ENCODE data around the gene PTCD2. TPM values are rescaled to one million over a fixed set of nuclear protein-coding genes. Genes with fewer than 3 reads are reported as not detected.

PTCD2 gene, protein sequence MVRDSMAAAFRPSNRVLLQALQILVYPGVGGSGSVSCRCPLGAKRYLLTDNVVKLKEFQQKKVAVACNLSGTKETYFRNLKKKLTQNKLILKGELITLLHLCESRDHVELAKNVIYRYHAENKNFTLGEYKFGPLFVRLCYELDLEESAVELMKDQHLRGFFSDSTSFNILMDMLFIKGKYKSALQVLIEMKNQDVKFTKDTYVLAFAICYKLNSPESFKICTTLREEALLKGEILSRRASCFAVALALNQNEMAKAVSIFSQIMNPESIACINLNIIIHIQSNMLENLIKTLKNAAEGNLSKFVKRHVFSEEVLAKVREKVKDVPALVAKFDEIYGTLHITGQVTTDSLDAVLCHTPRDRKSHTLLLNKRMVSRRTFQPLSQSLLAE
- 2.3 and 3.3 TPM in 2 replicates for total RNA-seq

DNA sequence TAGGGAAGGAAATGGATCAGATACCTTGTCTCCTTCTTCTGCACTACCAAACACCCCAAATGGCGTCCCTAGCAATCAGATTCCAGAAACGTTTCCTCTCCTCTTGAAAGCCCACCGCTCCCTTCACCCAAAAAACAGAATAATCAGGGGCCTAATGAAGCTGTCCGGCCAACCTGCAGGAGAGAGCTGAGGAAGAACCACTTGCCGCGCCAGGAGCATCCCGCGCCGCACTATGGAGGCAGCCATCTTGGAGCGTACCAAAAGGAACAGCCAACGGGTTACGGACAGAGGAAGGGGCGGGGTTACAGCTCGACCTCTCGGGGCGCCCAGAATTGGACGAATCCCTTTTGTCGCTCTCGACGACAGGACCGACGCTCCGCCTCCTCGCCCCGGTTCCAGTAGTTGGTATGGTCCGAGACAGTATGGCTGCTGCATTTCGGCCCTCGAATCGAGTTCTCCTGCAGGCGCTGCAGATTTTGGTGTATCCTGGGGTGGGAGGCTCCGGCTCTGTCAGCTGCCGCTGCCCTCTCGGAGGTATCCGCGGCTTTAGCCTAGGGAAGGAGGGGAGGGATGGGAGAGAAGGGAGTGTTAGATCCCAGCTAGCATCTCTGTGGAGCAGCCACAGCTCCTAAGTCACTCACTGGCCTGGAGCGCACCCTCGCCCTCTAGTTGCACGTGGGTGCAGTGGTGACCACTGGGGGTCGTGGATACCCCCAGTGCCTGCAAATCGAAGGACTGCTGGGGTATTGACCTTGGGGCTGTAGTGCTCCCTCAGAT, at the start of gene PTCD2, which contains the start of gene MRPS27:
Gene PTCD2 (plus strand): TSS at position 398 of the 777 bp plus-strand sequence. CDS start 10 bp downstream, at position 408.
Gene MRPS27 (minus strand): TSS at position 265 of the 777 bp plus-strand sequence. CDS start 19 bp downstream, at position 246.
- DNase-seq (ENCODE audit: low read depth in 2 of 2), result peak; percentile 99

- no peak for DNase-seq (ENCODE audit: low read depth in 2 of 2)
Observed at GRCh38 chr5:72271702-72272101, 48.5 kb upstream of the PTCD2 start.

DNA sequence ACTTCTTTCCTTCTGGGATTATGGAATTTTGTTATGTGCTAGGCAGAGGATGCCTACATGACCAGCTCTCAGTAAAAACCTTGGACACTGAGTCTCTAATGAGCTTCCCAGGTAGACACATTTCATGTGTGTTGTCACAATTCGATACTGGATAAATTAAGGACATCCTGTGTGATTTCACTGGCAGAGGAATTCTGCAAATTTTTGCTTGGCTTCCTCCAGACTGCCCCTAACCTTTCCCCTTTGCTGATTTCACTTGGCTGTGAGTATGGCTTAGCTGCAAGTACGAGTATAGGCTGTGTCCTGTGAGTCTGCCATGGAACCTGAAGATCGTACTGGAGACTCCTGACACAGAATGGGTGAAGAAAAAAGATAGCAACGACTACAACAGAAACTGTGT, 47.8 kb upstream of the PTCD2 start:
- DNase-seq (ENCODE audit: low read depth in 2 of 2), result peak; percentile 21 to 51

- no peak for DNase-seq (ENCODE audit: low read depth in 2 of 2)
Observed at GRCh38 chr5:72273547-72273946, 46.6 kb upstream of the PTCD2 start.

GRCh38 chr5:72276219-72276752, 43.9 kb upstream of the PTCD2 start:
- DNase-seq (ENCODE audit: low read depth in 2 of 2), result no peak

GRCh38 chr5:72280581-72281069, 39.5 kb upstream of the PTCD2 start:
- peak in 1 of 2 donors; percentile 70 for DNase-seq (ENCODE audit: low read depth in 2 of 2)

GRCh38 chr5:72281430-72281763, 38.8 kb upstream of the PTCD2 start:
- no peak for DNase-seq (ENCODE audit: low read depth in 2 of 2)

DNA sequence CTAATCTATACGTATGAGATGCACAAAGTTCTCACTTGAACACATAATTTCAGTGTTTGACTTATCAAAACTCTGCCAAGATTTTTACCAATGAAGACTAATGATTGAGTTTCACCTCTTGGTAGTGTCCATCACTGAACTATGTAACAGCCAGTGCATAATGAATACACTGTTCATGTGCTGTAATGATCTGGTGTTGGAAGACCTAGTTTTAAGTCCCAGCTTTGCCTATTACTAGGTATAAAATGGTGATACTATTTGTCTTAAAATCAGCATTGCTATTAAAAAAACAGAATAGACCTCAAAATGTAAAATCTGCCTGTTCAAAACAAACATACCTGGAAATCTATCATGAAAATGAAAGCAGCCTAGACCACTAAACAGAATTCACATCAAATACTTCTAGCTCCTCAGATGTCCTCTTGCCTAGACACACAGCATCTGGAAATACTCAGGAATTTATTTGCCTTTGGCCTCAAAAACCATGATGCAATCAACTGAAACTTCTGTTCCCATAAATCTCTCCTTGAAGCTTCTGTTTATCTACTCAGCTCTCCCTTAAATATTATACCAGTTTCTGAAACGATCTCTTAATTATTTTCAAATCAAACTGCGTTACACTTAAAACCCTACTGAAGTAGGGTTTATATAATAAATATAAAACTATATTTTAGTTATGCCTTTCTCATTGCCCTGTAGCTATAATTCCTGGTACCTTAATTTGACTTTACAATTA, 38.2 kb upstream of the PTCD2 start:
- DNase-seq (ENCODE audit: low read depth in 2 of 2), result no peak

- DNase-seq (ENCODE audit: low read depth in 2 of 2), result no peak
Observed at GRCh38 chr5:72282878-72283277, 37.3 kb upstream of the PTCD2 start.

GRCh38 chr5:72283358-72283757, 36.8 kb upstream of the PTCD2 start:
- peak; percentile 58 to 60 for DNase-seq (ENCODE audit: low read depth in 2 of 2)

DNA sequence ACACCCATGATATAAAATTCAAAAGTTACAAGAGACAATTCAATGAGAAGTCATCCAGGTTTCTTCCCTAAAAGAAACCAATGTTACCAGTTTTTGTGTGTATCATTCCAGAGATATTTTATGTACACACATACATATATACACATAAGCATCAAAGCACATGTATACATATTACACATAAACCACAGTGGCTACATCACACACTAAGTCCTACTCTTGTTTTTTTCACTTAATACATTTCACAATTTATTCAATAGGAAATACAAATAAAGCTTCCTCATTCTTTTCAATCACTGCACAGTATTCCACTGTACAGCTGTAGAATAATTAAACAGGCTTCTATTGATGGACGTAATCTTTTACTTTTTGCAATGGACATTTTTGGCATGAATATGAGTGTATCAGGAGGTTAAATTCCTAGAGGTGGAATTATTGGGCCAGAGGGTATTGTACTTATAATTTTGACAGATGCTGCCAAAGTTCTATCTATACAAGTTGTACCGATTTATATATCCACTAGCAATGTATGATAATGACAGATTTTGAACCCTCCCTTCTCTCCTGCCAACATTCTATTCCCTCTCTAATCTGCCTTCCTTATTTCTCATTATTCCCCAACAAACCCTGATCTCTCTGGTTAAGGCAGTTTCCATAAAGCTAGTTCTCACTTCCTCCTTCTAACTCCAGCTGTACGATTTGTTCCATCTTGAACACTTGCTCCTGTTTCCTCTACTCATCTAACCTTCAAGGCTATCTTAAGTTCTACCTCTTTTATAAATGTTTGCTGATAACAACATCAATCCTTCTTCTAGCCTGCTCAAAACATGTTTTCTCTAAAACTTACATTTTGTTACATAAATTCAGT, 35.4 kb upstream of the PTCD2 start:
- DNase-seq (ENCODE audit: low read depth in 2 of 2), result no peak

DNA sequence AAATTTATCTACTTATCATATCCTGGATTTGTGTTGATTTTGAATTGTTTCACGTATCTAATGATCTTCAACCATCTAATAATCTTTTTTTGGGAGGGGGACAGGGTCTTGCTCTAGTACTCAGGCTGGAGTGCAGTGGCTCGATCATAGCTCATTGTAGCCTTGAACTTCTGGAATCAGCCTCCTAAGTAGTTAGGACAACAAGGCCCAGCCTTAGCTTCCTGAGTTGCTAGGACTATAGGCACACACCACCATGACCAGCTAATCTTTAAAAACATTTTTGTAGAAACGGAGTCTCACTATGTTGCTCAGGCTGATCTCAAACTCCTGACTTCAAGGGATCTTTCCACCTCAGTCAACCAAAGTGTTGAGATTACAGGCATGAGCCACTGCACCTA, 34.8 kb upstream of the PTCD2 start:
- DNase-seq (ENCODE audit: low read depth in 2 of 2), result no peak

GRCh38 chr5:72286798-72287197, 33.4 kb upstream of the PTCD2 start:
- no peak for DNase-seq (ENCODE audit: low read depth in 2 of 2)

DNA sequence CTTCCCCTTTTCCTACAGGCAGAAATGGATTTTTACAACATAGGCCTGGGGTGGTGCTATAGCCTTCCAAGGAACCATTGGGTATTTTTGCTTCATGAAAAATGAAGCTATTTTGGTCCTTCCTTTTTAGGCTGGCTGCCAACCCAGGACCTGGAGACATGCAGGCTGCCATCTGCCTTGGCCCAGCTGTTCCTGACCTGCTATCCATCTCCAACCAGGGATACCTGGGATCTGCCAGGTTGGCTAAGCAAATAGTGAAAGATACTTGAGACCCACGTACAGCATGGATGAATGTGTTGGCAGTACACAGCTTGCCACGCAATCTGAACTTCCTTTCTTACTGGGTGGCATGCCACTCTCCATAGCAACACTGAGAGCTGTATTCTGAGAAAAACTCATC, 31.2 kb upstream of the PTCD2 start:
- DNase-seq (ENCODE audit: low read depth in 2 of 2), result no peak

DNA sequence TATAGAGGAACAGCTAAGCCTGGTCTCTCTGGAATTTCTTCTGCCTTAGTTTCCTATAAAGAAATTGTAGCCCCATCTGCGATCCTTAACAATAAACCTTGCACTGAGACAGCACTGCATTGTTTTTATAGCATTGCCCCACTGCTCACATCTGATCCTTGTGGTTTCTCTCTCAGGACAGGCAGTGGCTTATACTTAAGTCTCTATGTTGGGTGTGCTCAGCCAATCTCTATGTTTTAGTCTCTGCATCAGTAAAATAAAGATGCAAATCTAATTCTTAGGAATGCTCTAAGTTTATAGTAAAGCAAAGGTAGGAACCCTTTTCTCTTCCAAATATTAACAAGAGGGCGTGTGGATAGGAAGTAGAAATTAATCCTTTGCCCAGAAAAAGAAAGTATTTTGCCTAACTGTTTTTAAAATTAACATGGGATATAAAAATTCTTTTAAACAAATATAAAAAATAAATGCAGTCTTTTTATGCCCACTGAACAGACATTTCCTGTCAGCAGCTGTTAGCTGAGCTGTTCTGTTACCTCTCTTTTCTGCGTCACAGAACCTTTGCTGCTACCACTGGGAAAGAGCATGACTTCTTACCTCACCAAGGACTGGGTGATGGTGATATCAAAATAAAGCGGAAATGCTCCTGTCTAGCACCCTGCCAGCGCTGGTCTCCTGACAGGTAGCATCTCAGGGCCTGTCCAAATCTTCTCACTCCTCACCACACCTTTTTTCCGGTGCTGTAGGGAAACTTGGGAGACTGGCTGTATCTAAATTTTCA, 29.6 kb upstream of the PTCD2 start:
- DNase-seq (ENCODE audit: low read depth in 2 of 2), result no peak

DNA sequence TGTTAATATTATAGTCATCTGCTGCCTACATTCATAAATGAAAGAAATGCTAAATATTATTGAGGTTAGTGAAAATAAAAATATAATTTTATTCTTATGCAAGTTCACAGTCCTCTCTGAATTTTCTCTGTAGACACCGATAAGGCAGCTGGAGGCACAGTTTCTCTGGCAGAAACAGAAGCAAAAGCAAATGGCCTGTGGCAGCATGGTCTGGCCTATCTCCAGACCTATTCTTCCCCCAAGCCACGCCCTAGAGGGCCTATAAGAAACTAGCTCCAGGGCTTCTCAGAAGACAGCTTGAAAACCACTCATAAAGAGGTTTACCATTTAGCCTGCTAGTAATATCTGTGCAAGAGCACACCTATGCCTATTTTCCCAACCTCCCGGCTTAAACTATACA, 28.6 kb upstream of the PTCD2 start:
- no peak for DNase-seq (ENCODE audit: low read depth in 2 of 2)

DNA sequence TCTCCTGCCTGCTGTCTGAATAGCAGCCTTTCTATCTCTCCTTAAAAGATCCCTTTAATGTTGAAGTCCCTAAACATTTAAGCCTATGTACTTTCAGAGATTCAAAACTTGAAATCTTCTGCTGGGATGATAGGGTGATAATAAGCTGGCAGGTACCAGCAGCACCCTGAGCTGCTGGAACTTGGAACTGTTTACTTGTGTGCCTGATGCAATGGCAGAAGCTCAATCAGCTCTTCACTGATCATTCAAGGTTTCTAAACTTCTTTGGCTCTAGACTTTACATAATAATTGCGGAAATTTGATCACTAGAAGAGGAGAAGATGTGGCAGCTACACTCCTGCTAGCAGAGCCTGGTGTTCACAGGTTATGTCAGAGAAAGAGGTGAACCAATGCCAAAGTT, 27.8 kb upstream of the PTCD2 start:
- no peak for DNase-seq (ENCODE audit: low read depth in 2 of 2)

GRCh38 chr5:72293495-72294055, 26.6 kb upstream of the PTCD2 start:
- no peak for DNase-seq (ENCODE audit: low read depth in 2 of 2)

- DNase-seq (ENCODE audit: low read depth in 2 of 2), result no peak
Observed at GRCh38 chr5:72294473-72294872, 25.7 kb upstream of the PTCD2 start.

GRCh38 chr5:72295539-72295938, 24.6 kb upstream of the PTCD2 start:
- DNase-seq (ENCODE audit: low read depth in 2 of 2), result no peak

All from dermis microvascular lymphatic vessel endothelial cell (primary cell).